Measurements from ENCODE around the gene GPN2. TPM values are rescaled to one million over a fixed set of nuclear protein-coding genes. Genes with fewer than 3 reads are reported as not detected.
A peak's percentile ranks its signal among the peaks of the same experiment; 100 is the strongest.

GPN2 gene
- total and polyA plus RNA-seq, 2 donors (not counting 1 experiment from before 2014, with no cell fraction given), result 12.2 to 21.5 TPM

DNA sequence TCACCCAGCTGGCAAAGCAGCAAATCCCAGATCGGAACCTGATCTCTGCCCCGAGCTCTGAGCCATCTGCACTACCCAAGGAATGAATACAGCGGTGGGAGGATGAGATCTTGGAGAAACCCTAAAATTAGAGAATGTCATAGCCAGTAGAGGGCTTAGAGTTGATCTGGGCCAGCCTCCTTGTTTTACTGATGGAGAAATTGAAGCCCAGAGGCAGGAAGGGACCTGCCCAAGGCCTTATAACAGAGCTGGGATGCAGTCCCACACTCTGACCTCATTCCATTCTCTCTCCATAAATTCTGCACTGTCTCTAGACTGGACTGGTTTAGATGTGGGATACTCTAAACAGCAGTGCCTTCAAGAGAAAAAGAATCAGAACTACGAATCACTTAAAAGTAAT lies 31.9 kb downstream of the GPN2 start:
- Histone ChIP-seq H3K9ac (ENCODE audit: insufficient read depth, low read length) (no peak overlapping the region), H3K9me3 (ENCODE audit: control insufficient read depth, insufficient read depth, low read depth, low read length) (no peaks in the 10 kb centered on the region)
- TF ChIP-seq, protein P1, sequence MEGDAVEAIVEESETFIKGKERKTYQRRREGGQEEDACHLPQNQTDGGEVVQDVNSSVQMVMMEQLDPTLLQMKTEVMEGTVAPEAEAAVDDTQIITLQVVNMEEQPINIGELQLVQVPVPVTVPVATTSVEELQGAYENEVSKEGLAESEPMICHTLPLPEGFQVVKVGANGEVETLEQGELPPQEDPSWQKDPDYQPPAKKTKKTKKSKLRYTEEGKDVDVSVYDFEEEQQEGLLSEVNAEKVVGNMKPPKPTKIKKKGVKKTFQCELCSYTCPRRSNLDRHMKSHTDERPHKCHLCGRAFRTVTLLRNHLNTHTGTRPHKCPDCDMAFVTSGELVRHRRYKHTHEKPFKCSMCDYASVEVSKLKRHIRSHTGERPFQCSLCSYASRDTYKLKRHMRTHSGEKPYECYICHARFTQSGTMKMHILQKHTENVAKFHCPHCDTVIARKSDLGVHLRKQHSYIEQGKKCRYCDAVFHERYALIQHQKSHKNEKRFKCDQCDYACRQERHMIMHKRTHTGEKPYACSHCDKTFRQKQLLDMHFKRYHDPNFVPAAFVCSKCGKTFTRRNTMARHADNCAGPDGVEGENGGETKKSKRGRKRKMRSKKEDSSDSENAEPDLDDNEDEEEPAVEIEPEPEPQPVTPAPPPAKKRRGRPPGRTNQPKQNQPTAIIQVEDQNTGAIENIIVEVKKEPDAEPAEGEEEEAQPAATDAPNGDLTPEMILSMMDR (conservative IDR thresholded peaks at IDR 0.05 in 1 of 2, IDR thresholded peaks at IDR 0.05 in 1 of 2; ENCODE audit: low read depth in 1 of 2, low read length in 2 of 2), result no peak
- TF ChIP-seq EZH2 (IDR thresholded peaks at IDR 0.05; ENCODE audit: low read length, missing control alignments), result no peak

DNA sequence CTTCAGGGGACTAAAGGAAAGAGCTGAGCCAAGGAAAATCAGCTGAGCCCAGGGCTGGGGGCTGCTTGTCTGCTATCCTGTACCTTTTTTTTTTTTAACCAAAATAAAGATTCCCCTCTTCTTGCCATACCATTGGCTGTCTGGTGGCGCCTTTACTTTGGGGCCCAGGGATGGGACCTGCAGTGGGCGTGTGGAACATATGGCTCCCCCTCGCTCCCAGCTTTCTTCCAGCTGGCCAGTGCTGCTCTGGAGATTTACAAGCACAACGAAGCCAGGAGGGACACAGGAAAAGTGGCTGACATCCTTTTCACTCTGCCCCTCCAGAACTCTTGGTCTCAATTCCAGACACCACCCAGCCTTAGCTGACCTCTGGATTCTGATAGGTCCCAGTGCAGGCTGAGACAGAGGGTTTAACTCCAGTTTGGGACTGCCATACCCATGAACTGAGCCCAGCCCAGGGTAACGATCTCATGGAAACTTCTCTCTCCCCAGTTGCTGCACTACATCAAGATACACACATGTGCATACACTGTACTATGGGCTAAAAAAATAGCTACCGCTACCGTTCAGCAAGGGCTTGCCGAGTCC lies 32.5 kb downstream of the GPN2 start:
- Histone ChIP-seq H3K27me3 (ENCODE audit: control insufficient read depth, insufficient read depth, low read length) (no peaks in the 10 kb centered on the region), H3K79me2 (ENCODE audit: control insufficient read depth, insufficient read depth, low read length) (no peaks in the 10 kb centered on the region), H4K20me1 (ENCODE audit: control insufficient read depth, extremely low read depth, insufficient read depth, low read length) (no peaks in the 10 kb centered on the region), H2AFZ (ENCODE audit: low read length) (no peak overlapping the region), H3K4me1 (ENCODE audit: control insufficient read depth, extremely low read depth, insufficient read depth, low read length) (peaks cover 4% of the 10 kb centered on the region), H3K4me3 (replicated peaks in 1 of 4; ENCODE audit: control extremely low read depth in 1 of 4, insufficient read depth in 1 of 4, low read depth in 3 of 4, low read length in 4 of 4) (no peak overlapping the region), H3K4me2 (ENCODE audit: extremely low read depth, insufficient read depth, low read length) (no peak overlapping the region), H3K9me3 (ENCODE audit: control insufficient read depth, insufficient read depth, low read depth, low read length) (no peaks in the 10 kb centered on the region), H3K9ac (ENCODE audit: insufficient read depth, low read length) (no peak overlapping the region), H3K27ac (ENCODE audit: insufficient read depth, low read length) (no peak overlapping the region), H3K36me3 (ENCODE audit: control insufficient read depth, insufficient read depth, low read length) (peaks cover 10% of the 10 kb centered on the region)
- TF ChIP-seq, protein P1 (conservative IDR thresholded peaks at IDR 0.05 in 1 of 2, IDR thresholded peaks at IDR 0.05 in 1 of 2; ENCODE audit: low read depth in 1 of 2, low read length in 2 of 2), result no peak
- TF ChIP-seq EZH2 (IDR thresholded peaks at IDR 0.05; ENCODE audit: low read length, missing control alignments), result no peak
- DNase-seq (ENCODE audit: low read depth in 2 of 2), result no peak

More for the DNA sequence above, 31.9 kb downstream of the GPN2 start:
- Histone ChIP-seq H3K27me3 (ENCODE audit: control insufficient read depth, insufficient read depth, low read length) (no peaks in the 10 kb centered on the region), H3K36me3 (ENCODE audit: control insufficient read depth, insufficient read depth, low read length) (peaks cover 9% of the 10 kb centered on the region), H2AFZ (ENCODE audit: low read length) (no peak overlapping the region), H3K4me2 (ENCODE audit: extremely low read depth, insufficient read depth, low read length) (no peak overlapping the region), H3K79me2 (ENCODE audit: control insufficient read depth, insufficient read depth, low read length) (no peaks in the 10 kb centered on the region), H3K4me1 (ENCODE audit: control insufficient read depth, extremely low read depth, insufficient read depth, low read length) (peaks cover 2% of the 10 kb centered on the region), H3K4me3 (replicated peaks in 1 of 4; ENCODE audit: control extremely low read depth in 1 of 4, insufficient read depth in 1 of 4, low read depth in 3 of 4, low read length in 4 of 4) (no peak overlapping the region), H3K27ac (ENCODE audit: insufficient read depth, low read length) (no peak overlapping the region), H4K20me1 (ENCODE audit: control insufficient read depth, extremely low read depth, insufficient read depth, low read length) (no peaks in the 10 kb centered on the region)
- peak in 1 of 2 donors; percentile 11 for DNase-seq (ENCODE audit: low read depth in 2 of 2)

DNA sequence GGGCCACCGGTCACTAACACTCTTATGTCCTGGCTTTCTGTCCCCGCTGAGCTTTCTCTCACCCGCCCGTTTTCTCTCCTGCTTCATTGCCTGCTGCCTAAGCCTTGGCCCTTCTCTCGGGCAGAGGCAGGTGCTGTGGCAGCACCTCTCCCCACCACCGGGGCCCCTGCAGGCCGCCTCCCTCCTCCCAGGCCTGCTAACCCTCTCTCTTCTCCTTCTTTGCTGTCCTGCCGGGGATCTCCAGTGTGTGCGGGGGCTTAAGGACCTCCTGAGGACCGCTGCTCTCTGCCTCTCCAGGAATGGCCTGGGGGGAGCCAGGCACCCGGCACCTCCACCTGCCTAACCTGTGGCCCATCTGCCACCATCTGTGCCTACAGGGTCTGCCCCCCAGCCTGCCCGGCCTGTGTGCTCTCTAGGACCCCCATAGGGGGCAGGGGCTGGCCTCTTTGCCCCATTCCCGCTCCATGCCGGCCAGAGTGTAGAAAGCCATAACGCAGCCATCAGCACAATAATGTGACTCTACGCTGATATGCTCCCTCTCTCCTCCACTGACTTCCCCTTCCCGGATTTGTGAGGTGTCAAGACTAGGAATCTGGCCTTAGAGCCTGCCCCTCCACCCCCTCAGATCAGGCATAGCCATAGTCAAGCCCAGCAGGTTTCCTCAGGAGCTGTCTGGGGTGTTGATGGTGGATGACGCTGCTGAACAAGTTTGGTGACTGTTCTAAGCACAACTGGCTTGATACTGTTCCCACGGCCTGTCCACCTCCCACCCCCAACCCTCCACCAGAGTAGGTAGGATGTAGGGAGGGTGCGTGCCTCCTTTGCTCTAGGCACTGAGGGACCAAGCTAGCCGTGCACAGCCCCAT lies 33.2 kb downstream of the GPN2 start:
- Histone ChIP-seq H4K20me1 (ENCODE audit: control insufficient read depth, extremely low read depth, insufficient read depth, low read length) (no peaks in the 10 kb centered on the region), H2AFZ (ENCODE audit: low read length) (no peak overlapping the region), H3K79me2 (ENCODE audit: control insufficient read depth, insufficient read depth, low read length) (no peaks in the 10 kb centered on the region), H3K4me1 (ENCODE audit: control insufficient read depth, extremely low read depth, insufficient read depth, low read length) (peaks cover 4% of the 10 kb centered on the region), H3K4me2 (ENCODE audit: extremely low read depth, insufficient read depth, low read length) (no peak overlapping the region), H3K36me3 (ENCODE audit: control insufficient read depth, insufficient read depth, low read length) (peaks cover 13% of the 10 kb centered on the region), H3K9me3 (ENCODE audit: control insufficient read depth, insufficient read depth, low read depth, low read length) (no peaks in the 10 kb centered on the region), H3K27me3 (ENCODE audit: control insufficient read depth, insufficient read depth, low read length) (no peaks in the 10 kb centered on the region), H3K27ac (ENCODE audit: insufficient read depth, low read length) (no peak overlapping the region), H3K9ac (ENCODE audit: insufficient read depth, low read length) (no peak overlapping the region), H3K4me3 (replicated peaks in 1 of 4; ENCODE audit: control extremely low read depth in 1 of 4, insufficient read depth in 1 of 4, low read depth in 3 of 4, low read length in 4 of 4) (no peak overlapping the region)
- no peak for DNase-seq (ENCODE audit: low read depth in 2 of 2)
- TF ChIP-seq, protein P1 (conservative IDR thresholded peaks at IDR 0.05 in 1 of 2, IDR thresholded peaks at IDR 0.05 in 1 of 2; ENCODE audit: low read depth in 1 of 2, low read length in 2 of 2), result no peak

All from fibroblast of lung (primary cell).